Esophagus squamous epithelium (tissue), 4 donors: ENCODE data around the gene ATAT1.

ENCODE experiments used
- POLR2A ChIP-seq, 4 donors: fragments of 450-650 bp; IDR thresholded peaks; one replicate each; pipeline ENCODE4 v1.6.1; 2017; ENCODE audit warnings: antibody characterized with exemption in 4 of 4, mild to moderate bottlenecking in 4 of 4, moderate library complexity in 3 of 4
- TF ChIP-seq, protein P1 (sequence below), 6 experiments: fragments of 450-650 bp in 4 of 6; fragments of 200-600 bp in 2 of 6; sonication (generic) in 2 of 6; IDR thresholded peaks; one replicate each; pipeline ENCODE4 v1.5.1; 2016 to 2019; ENCODE audit warnings: antibody characterized with exemption in 6 of 6, mild to moderate bottlenecking in 4 of 6, moderate library complexity in 4 of 6

GRCh38 chr6:30618270-30618797 is 8.3 kb upstream of the ATAT1 start:
- TF ChIP-seq, protein P1, sequence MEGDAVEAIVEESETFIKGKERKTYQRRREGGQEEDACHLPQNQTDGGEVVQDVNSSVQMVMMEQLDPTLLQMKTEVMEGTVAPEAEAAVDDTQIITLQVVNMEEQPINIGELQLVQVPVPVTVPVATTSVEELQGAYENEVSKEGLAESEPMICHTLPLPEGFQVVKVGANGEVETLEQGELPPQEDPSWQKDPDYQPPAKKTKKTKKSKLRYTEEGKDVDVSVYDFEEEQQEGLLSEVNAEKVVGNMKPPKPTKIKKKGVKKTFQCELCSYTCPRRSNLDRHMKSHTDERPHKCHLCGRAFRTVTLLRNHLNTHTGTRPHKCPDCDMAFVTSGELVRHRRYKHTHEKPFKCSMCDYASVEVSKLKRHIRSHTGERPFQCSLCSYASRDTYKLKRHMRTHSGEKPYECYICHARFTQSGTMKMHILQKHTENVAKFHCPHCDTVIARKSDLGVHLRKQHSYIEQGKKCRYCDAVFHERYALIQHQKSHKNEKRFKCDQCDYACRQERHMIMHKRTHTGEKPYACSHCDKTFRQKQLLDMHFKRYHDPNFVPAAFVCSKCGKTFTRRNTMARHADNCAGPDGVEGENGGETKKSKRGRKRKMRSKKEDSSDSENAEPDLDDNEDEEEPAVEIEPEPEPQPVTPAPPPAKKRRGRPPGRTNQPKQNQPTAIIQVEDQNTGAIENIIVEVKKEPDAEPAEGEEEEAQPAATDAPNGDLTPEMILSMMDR (IDR thresholded peaks at IDR 0.05), result no peak
- TF ChIP-seq POLR2A (IDR thresholded peaks at IDR 0.05), result no peak
